GM15510 (cell line): Measurements from ENCODE around the gene CACNA1G.

Source experiments
- POLR2A ChIP-seq: IDR thresholded peaks from 3 replicates; pipeline ENCODE4 v1.6.1; 2011; ENCODE audit warnings: borderline replicate concordance; ENCODE audit not compliant: insufficient read length; ENCODE audit errors: extremely low read depth

CACNA1G gene

GRCh38 chr17:50596191-50597037 is 35.9 kb downstream of the CACNA1G start:
- no peak for TF ChIP-seq POLR2A

GRCh38 chr17:50598487-50598886 is 38.0 kb downstream of the CACNA1G start:
- TF ChIP-seq POLR2A, result no peak

GRCh38 chr17:50599606-50600005 is 39.1 kb downstream of the CACNA1G start:
- TF ChIP-seq POLR2A, result no peak

- no peak for TF ChIP-seq POLR2A
Observed at GRCh38 chr17:50601823-50602375, 41.4 kb downstream of the CACNA1G start.

GRCh38 chr17:50602836-50603235 is 42.3 kb downstream of the CACNA1G start:
- TF ChIP-seq POLR2A, result no peak

GRCh38 chr17:50603340-50603739 is 42.8 kb downstream of the CACNA1G start:
- TF ChIP-seq POLR2A, result no peak

- no peak for TF ChIP-seq POLR2A
Observed at GRCh38 chr17:50604513-50604912, 44.0 kb downstream of the CACNA1G start.

- no peak for TF ChIP-seq POLR2A
Observed at GRCh38 chr17:50605429-50605828, 44.9 kb downstream of the CACNA1G start.

GRCh38 chr17:50607522-50608175 is 47.1 kb downstream of the CACNA1G start:
- TF ChIP-seq POLR2A, result no peak

GRCh38 chr17:50608700-50609379 is 48.3 kb downstream of the CACNA1G start:
- TF ChIP-seq POLR2A, result no peak

GRCh38 chr17:50609380-50610074 is 49.0 kb downstream of the CACNA1G start:
- no peak for TF ChIP-seq POLR2A

GRCh38 chr17:50611634-50612033 is 51.1 kb downstream of the CACNA1G start:
- TF ChIP-seq POLR2A, result no peak

- TF ChIP-seq POLR2A, result no peak
Observed at GRCh38 chr17:50612281-50612680, 51.8 kb downstream of the CACNA1G start.
